HAP-1 (cell line): ENCODE results near the gene RPTOR.
"Not testable (repeated sequence)": the region's sequence is repeated elsewhere in the genome, so short reads cannot be mapped to it uniquely, and the experiment has no call there.

Source experiments
- DNase-seq, 2 experiments: peaks; one replicate each; pipeline ENCODE4 v3.0.0-alpha.2; 2016 to 2020; ENCODE audit warnings: low spot score in 2 of 2
- H3K27me3 ChIP-seq: fragments of 250-450 bp; sonication (Bioruptor Pico); 2 replicates; pipeline ENCODE4 v1.5.1; 2020; ENCODE audit warnings: low read depth, mild to moderate bottlenecking, moderate library complexity
- H3K36me3 ChIP-seq: fragments of 250-450 bp; sonication (Bioruptor Pico); replicated peaks from 2 replicates; pipeline ENCODE4 v1.5.1; 2020; ENCODE audit warnings: mild to moderate bottlenecking
- H3K4me1 ChIP-seq: fragments of 250-450 bp; sonication (Bioruptor Pico); 2 replicates; pipeline ENCODE4 v1.5.1; 2020; ENCODE audit warnings: mild to moderate bottlenecking
- H3K4me3 ChIP-seq: fragments of 250-450 bp; sonication (Bioruptor Pico); 2 replicates; pipeline ENCODE4 v1.5.1; 2020; ENCODE audit warnings: mild to moderate bottlenecking, moderate library complexity
- H3K9me3 ChIP-seq: fragments of 250-450 bp; sonication (Bioruptor Pico); 2 replicates; pipeline ENCODE4 v1.5.1; 2020; ENCODE audit warnings: mild to moderate bottlenecking, moderate library complexity
- in situ Hi-C: fragments of 300-500 bp; cut with MboI; formaldehyde crosslinking; loops from 3 replicates; pipeline ENCODE4 v1.14.3; 2020; ENCODE audit warnings: low sequenced_read_pairs, inconsistent platforms, mixed read lengths

The RPTOR gene

DNA sequence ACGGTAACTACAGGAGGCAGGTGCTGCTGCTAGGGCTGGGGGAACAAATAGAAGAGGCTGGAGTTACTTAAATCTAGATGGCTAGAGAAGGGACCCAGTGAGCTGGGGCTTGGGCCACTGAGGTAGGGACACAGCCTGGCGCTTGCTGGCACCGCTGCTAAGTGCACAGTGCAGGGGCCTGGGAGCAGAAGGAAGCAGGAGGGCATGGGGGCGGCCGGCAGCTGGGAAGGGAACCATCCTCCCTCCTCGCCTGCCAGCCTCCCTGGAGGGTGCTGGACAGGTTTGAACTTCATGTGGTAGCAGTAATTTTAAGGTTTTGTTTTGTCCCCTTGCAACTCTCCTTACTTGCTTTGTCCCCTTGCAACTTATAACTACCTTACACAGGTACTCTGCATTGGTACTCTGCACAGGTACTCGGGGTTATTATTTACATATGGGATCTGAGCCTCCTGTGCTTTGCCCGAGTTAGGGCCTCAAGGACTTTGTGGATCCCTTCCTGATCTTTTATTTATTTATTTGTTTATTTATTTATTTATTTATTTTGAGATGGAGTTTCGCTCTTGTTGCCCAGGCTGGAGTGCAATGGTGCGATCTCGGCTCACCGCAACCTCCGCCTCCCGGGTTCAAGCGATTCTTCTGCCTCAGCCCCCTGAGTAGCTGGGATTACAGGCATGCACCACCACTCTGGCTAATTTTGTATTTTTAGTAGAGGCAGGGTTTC is 34.2 kb downstream of the RPTOR start:
- in situ Hi-C loops = loop anchor here (5.0 to 10.0 kb wide), 3 partner anchors 107 to 406 kb away; no protein-coding TSS in a partner anchor
- not testable (repeated sequence) for H3K27me3 ChIP-seq, H3K36me3 ChIP-seq, DNase-seq, H3K9me3 ChIP-seq, H3K4me1 ChIP-seq, H3K4me3 ChIP-seq

DNA sequence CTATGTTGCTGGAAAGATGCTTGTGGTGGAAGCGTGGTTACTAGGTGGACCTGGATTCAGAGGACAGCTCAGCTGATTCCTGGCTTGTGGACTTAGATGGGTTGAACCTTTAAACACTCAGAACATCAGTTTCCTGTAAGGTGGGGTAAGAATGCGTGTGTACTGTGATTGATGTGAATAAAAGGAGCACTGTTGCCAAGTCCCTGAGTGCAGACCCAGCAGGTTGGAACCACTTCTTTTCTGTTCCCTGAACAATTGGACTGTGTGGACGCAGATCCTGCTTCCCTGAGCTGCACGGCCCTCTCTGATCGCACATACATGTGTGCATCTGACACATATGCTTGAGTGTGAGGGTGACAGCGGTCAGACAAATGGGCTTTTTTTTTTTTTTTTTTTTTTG is 37.5 kb downstream of the RPTOR start:
- in situ Hi-C loops = no loop called here
- Histone ChIP-seq H3K27me3 (no peaks in the 10 kb centered on the region), H3K4me3 (no peak overlapping the region), H3K9me3 (no peaks in the 10 kb centered on the region), H3K36me3 (no peaks in the 10 kb centered on the region), H3K4me1 (no peaks in the 10 kb centered on the region)
- DNase-seq = no peak

DNA sequence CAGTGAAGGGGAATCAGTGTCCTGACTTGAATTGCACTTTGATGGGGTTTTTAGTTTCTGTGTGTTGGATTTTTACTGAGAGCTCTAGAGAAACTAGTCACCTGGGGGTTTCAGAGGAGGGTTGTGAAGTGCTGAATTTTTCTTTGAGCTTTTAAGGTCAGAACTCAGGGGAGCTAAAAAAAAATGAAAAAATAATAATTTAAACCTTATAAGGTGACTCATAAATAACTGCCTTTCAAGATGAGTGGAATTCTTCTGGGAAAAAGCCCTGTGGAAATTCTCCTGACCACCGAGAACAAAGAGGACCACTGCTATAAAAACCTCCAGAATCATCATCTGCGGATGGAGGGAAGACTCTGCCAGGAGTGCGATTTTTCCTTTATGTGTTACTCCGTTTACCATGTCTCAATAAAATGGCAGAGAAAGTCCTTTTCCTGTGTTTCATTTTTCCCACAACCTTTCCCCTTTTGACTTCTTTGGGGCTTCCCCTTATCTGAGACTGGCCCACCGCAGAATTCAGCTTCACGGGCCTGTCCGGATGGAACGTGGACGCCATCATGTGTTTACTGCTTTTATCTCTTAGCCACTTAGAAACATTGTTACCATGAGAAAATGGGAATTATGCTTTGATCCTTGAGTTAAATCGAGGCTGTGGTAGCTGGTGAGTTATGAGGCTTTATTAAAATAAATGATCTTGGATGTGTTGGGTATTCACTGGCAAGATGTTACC is 39.7 kb downstream of the RPTOR start:
- Histone ChIP-seq H3K9me3 (no peaks in the 10 kb centered on the region), H3K4me1 (no peaks in the 10 kb centered on the region), H3K36me3 (no peaks in the 10 kb centered on the region), H3K4me3 (no peak overlapping the region), H3K27me3 (no peaks in the 10 kb centered on the region)
- in situ Hi-C loops = no loop called here
- no peak for DNase-seq

DNA sequence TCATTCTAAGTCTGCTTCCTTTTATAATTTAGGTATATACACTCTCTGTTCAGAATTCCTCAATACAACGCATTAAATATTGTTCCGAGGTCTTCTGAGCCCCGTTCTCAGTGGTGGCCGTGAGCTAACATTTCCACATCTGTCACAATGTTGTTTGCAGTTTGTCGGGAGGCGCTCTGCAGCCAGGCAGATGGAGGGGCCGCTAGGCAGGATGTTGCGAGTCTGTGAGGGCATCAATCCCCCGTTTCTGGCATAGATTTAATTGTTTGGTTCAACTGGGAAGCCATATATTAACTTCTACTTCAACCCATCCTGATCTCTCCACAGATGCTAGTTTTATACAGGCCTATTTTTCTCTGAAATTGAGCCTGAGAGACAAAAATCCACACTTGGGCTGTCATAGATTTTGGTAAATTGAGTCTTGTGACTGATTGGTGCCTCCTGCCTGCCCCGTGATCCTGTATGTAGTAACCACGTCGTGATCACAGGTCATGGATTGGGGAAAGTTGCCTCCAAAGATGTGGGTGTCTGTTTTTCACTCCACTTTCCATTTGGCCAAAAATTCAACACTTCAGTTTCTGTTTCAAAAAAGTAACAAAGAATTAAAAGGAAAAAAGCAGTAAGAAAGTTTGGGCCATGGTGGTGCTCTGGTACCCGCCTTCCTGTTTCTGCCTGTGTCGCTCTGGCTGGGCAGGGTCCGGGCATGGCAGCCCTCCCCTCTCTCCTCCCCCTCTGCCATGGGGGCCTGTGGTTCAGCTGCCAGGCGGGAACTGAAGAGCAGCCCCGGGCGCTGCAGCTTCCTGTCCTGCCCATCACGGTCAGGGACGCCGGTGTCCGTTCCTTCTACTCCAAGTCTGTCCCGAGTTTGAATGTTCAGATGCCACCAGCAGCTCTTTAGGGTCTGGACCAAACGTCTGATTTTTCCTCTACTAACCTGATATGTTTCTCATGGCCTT is 41.5 kb downstream of the RPTOR start:
- Histone ChIP-seq H3K4me1 (no peaks in the 10 kb centered on the region), H3K36me3 (no peaks in the 10 kb centered on the region), H3K9me3 (no peaks in the 10 kb centered on the region), H3K27me3 (no peaks in the 10 kb centered on the region), H3K4me3 (no peak overlapping the region)
- no peak for DNase-seq
- in situ Hi-C loops = no loop called here

DNA sequence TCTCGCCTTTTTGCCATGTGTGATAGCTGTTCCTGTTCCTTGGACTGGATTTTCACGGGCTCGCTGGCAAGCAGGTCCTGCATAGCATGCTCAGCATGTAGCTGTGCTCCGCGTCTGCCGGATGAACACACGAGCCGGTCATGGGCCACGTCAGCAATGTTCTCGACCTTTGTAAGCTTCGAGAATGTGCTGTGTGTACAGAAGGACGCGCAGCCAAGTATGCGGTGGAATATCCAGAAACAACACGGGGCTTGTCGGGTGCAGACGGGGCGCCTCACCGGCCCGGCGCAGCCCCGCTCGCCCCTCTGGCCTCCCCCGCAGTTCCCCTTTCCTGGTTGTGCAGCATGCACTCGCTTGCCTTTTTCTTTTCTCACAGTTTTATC is 42.2 kb downstream of the RPTOR start:
- no peaks in the 10 kb centered on the region for H3K4me1 ChIP-seq
- H3K9me3 ChIP-seq = no peaks in the 10 kb centered on the region
- H3K27me3 ChIP-seq = no peaks in the 10 kb centered on the region
- H3K4me3 ChIP-seq = no peak overlapping the region
- no peak for DNase-seq
- H3K36me3 ChIP-seq = no peaks in the 10 kb centered on the region
- in situ Hi-C loops = no loop called here

DNA sequence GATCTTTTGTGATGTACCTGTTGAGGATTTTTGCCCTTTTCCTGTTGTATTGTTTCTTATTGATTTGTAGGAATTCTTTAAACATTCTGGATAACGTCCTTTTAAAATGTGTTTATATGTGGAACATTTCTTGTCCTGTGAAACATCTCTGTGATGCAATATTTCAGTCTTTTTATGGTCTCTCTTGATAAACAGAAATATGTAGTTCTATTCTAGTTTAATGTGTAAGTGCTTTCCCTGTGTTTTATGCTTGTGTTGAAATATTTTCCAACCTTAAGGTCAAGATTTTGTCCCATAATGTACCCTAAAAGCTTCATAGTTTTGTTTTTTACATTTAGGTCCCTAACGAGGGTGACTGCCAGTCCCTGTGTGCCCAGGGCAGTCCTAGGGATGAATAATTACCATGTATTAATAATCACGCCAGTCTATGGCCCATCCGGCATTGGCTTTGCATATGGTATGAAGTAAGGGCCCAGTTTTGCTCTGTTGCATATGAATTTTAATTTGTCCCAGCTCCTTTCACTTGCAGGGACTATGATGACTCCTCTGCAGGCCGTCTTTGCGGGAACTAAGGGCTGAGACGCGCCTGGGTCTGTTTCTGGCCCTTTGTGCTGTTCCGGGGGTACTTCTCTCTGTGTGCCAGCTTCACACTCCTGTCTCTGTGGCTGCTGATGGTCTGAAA is 44.2 kb downstream of the RPTOR start:
- DNase-seq = no peak
- no peaks in the 10 kb centered on the region for H3K27me3 ChIP-seq
- no peaks in the 10 kb centered on the region for H3K4me1 ChIP-seq
- no peak overlapping the region for H3K4me3 ChIP-seq
- no peaks in the 10 kb centered on the region for H3K36me3 ChIP-seq
- no peaks in the 10 kb centered on the region for H3K9me3 ChIP-seq
- in situ Hi-C loops = no loop called here

DNA sequence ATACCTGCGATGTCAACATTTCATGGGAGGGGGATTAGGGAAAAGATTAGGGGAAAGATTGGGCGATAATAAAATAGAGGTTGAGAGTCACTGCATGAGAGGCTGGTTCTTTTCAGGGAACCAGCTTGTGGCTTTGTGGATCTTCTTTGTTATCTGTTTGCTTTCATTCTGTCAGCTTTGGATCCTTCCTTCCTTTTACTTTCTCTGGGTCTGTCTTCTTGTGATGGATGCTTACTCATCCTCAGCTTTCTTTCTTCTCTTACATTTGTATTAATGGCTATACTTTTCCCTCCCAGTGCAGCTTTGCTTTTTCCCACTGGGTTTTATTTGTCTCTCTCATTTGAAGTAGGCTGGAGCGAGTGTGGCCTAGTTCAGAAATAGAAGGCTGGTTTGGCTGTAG is 47.1 kb downstream of the RPTOR start:
- Histone ChIP-seq H3K4me3 (no peak overlapping the region), H3K4me1 (no peaks in the 10 kb centered on the region), H3K36me3 (no peaks in the 10 kb centered on the region), H3K9me3 (no peaks in the 10 kb centered on the region), H3K27me3 (no peaks in the 10 kb centered on the region)
- no peak for DNase-seq
- in situ Hi-C loops = no loop called here

DNA sequence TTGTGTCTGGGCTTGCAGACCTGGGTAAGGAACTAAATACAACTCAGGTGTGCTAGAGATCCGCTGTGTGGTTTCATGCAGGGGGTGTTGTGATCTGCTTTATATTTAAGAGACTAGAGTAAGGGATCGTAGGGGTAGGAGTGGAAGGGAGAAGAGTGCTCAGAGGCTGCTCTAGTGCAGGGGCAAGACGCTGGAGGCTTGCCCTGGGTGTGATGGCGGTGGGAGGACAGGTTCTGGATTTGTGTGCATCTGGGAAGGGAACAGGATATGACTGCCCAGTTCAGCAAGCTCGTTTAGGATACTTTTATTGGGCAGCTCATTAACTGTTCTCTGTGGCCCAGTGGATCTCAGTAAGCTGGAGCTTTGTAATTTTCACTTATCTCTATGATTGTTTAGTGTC is 47.6 kb downstream of the RPTOR start:
- Histone ChIP-seq H3K4me3 (no peak overlapping the region), H3K9me3 (no peaks in the 10 kb centered on the region), H3K36me3 (no peaks in the 10 kb centered on the region), H3K27me3 (no peaks in the 10 kb centered on the region), H3K4me1 (no peaks in the 10 kb centered on the region)
- in situ Hi-C loops = no loop called here
- no peak for DNase-seq

DNA sequence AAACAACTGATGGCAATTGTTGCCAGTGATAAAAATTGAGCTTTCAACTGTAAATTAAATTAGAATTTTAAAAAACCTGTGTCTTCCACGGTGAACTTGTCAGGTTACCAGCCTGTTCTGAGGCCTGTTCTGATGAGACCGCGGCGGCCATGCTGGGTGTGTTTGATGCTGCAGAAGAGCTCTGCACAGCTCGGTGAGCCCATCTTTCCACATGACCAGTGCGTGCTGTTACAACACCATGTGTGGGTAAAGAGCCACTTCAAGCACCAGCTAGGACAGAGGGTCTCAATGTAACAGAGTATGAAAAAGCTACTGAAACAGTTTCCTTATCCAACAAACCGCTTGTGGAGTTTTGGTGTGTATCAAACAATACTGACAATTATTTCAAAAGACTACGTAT is 48.5 kb downstream of the RPTOR start:
- Histone ChIP-seq H3K4me3 (no peak overlapping the region), H3K27me3 (no peaks in the 10 kb centered on the region), H3K4me1 (no peaks in the 10 kb centered on the region), H3K9me3 (no peaks in the 10 kb centered on the region), H3K36me3 (no peaks in the 10 kb centered on the region)
- no peak for DNase-seq
- in situ Hi-C loops = no loop called here

DNA sequence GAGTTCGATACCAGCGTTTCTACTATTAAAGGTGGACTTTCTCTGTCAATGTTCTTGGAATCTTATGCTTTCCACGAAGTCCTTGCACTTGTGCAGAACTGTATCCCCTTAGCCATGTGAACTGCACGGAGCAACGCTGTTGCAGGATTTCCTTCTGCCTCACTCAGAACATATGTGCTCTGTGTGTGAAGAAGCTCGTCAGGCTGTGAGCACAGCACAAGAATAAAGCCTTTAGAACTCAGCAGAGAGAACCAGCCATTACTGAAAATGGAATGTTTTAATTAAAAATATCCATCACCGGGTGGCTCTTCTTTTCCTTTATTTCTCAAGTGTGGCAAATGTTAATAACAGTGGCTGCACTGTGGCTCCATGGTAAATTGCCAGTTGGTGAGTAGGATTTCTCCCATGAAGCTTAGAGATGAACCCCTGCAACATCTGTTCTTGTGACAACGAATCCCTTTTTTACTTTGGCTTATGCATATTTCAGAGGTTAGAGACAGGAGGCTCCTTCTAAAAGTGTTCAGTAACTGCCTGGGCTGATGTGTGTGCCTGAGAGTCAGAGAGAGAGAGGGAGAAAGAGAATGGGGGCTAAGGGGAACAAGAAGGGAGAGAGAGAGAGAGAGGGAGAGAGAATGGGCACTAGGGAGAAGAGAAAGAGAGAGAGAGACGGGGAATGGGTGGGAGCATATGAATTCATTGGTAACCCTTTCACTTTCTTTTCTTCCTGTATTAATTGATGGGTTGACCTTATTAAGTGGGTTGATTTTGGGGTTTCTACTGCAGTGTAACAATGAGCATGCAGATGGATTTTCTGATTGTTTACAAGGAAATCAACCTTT is 50.0 kb downstream of the RPTOR start:
- H3K4me1 ChIP-seq = peaks cover 2% of the 10 kb centered on the region
- no peaks in the 10 kb centered on the region for H3K27me3 ChIP-seq
- in situ Hi-C loops = no loop called here
- DNase-seq = no peak
- no peaks in the 10 kb centered on the region for H3K36me3 ChIP-seq
- H3K4me3 ChIP-seq = no peak overlapping the region
- no peaks in the 10 kb centered on the region for H3K9me3 ChIP-seq

DNA sequence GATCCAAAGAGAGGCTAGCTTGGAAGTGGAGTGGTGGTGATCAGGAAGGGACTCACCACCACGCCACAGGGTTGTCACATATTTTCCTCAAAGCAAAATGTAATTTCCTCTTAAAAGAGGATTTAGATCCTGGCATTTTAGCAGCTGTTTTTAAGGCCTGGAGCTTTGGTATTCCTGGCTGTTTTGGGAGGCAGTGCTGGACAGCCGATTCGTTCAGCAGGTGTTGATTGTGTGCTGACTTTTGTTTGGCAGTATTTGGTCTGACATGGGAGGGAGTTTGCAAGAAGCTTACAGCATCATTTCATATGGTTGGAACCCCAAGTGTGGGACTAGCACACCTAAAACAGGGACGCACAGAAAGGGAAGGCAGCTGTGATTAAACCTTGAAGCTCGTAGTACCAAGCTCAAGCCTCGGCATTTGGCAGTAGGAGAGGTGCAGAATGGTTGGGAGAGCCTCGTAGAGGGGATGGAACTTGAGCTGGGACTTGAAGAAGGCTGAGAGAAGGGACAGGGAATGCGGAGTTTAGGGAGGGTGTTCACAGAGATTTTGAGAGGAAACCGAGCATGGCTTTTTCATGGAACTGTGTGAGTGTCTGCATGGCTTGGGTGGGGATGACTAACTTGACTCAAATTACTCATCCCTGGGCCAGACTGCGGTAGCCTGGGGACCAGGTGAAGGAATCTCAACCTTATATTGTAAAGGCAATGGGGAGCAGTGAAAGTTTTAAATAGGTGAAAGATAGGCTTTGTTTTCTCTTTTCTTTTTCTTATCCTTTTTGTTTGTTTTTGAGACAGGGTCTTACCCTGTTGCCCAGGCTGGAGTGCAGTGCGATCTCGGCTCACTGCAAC is 52.3 kb downstream of the RPTOR start:
- Histone ChIP-seq H3K36me3 (no peaks in the 10 kb centered on the region), H3K9me3 (no peaks in the 10 kb centered on the region), H3K4me1 (peaks cover 7% of the 10 kb centered on the region), H3K4me3 (no peak overlapping the region), H3K27me3 (no peaks in the 10 kb centered on the region)
- in situ Hi-C loops = no loop called here
- DNase-seq = no peak

DNA sequence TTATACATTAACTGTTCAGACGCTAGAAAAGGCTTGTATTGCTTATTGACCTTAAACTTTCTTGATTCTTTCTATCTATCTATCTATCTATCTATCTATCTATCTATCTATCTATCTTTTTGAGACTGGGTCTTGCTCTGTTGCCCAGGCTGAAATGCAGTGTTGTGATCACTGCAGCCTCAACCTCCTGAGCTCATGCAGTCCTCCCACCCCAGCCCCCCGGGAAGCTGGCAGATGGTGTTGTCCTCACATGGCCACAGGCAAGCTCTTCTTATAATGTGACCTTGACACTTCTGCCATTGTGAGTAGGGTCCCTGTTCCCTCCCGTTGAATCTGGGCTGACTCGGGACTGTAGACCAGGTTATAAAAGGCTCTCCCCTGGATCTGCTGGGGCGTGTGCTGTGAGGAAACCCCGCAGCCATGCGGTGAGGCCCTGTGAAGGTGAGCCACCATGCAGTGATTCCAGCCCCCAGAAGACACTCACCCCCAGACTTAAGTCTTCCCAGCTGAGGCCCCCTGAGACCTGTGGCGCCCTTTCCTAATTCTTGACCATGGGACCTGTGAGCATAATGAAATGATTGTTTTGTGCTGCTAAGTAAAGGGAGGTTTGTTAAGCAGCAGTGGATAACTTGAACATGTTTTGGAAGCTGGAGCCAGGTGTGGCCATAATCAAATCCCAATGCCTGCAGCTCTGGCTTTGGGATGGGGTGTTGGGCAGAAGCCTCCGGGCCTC is 54.3 kb downstream of the RPTOR start:
- Histone ChIP-seq H3K4me1 (peaks cover 7% of the 10 kb centered on the region), H3K9me3 (0 out of 2 replicates have a peak, but pooled peaks cover 3% of the 10 kb centered on the region), H3K4me3 (no peak overlapping the region), H3K36me3 (no peaks in the 10 kb centered on the region), H3K27me3 (no peaks in the 10 kb centered on the region)
- DNase-seq = no peak
- in situ Hi-C loops = no loop called here
